Measurements from ENCODE around the gene NIN.

DNA sequence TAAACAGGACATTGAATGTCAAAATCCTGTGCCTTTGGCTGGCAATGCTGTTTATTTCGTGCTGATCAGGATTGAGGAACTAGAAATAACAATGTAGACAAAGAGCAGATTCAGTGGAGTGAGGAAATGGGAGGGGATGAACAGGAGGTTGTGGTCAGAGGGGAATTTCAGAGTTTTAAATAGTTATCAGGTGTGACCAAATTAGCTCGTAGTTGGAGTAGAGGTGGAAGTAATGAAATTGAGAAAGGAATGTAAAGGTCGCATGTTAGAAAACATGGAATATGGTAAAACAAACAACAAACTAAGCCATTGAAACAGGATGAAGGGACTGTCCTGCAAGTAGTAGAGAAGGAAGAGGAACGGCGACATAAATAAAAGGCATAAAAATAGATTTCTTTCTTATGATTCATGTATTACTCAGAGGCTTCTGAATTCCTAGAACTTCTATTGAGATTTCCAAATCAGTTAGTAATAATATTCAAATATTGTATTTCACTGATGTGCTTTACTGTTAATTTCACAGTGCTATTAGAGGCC lies 153.4 kb downstream of the NIN start:
- TF ChIP-seq CTCF (IDR thresholded peaks at IDR 0.05) (no peak), POLR2A (IDR thresholded peaks at IDR 0.05) (no peak), POLR2AphosphoS5 (IDR thresholded peaks at IDR 0.05) (no peak), EP300 (IDR thresholded peaks at IDR 0.05; ENCODE audit: low read depth) (no peak)

All from transverse colon (tissue), 4 donors.